ENCODE measurements around the gene RHOT2. TPM values are rescaled to one million over a fixed set of nuclear protein-coding genes. Genes with fewer than 3 reads are reported as not detected.

Gene RHOT2
- total and polyA plus RNA-seq, 9 donors: 11.6 to 100 (median 80.6) TPM

- no peak overlapping the region for H3K4me3 ChIP-seq
- intact Hi-C loops (cut with DNase I): no loop called here
- no peaks in the 10 kb centered on the region for H3K4me1 ChIP-seq (ENCODE audit: insufficient read depth)
- H3K36me3 ChIP-seq: no peaks in the 10 kb centered on the region
- H3K27ac ChIP-seq: no peak overlapping the region
- TF ChIP-seq EP300 (IDR thresholded peaks at IDR 0.05) (no peak), CTCF (IDR thresholded peaks at IDR 0.05) (no peak), POLR2A (IDR thresholded peaks at IDR 0.05) (no peak)
- no peaks in the 10 kb centered on the region for H3K9me3 ChIP-seq
- WGBS, 3 donors: 1 to 5% (median 4%) methylated on average over 40 to 76 of the region's 76 CpGs
- peak in 2 of 5 donors; percentile 66 to 75 for DNase-seq
- H3K27me3 ChIP-seq: peaks cover 7% of the 10 kb centered on the region
Measured at GRCh38 chr16:700684-701584, 33.0 kb downstream of the RHOT2 start.

GRCh38 chr16:702341-702740, 34.4 kb downstream of the RHOT2 start:
- Histone ChIP-seq H3K4me1 (ENCODE audit: insufficient read depth) (no peaks in the 10 kb centered on the region), H3K27me3 (peaks cover 7% of the 10 kb centered on the region), H3K36me3 (no peaks in the 10 kb centered on the region), H3K27ac (no peak overlapping the region), H3K4me3 (no peak overlapping the region), H3K9me3 (no peaks in the 10 kb centered on the region)
- TF ChIP-seq EP300 (IDR thresholded peaks at IDR 0.05) (no peak), CTCF (IDR thresholded peaks at IDR 0.05) (no peak), POLR2A (IDR thresholded peaks at IDR 0.05) (no peak)
- 76 to 85% (median 84%) methylated on average over 19 of the region's 19 CpGs for WGBS, 3 donors
- DNase-seq: no peak
- intact Hi-C loops (cut with DNase I): no loop called here

GRCh38 chr16:703406-703805, 35.5 kb downstream of the RHOT2 start:
- Histone ChIP-seq H3K36me3 (no peaks in the 10 kb centered on the region), H3K9me3 (no peaks in the 10 kb centered on the region), H3K27me3 (peaks cover 7% of the 10 kb centered on the region), H3K4me3 (no peak overlapping the region), H3K4me1 (ENCODE audit: insufficient read depth) (no peaks in the 10 kb centered on the region), H3K27ac (no peak overlapping the region)
- no peak for DNase-seq
- 72 to 75% (median 75%) methylated on average over 7 to 12 of the region's 12 CpGs for WGBS, 3 donors
- intact Hi-C loops (cut with DNase I): no loop called here
- TF ChIP-seq POLR2A (IDR thresholded peaks at IDR 0.05) (no peak), EP300 (IDR thresholded peaks at IDR 0.05) (no peak), CTCF (IDR thresholded peaks at IDR 0.05) (no peak)

- TF ChIP-seq POLR2A (IDR thresholded peaks at IDR 0.05): no peak
- TF ChIP-seq CTCF (IDR thresholded peaks at IDR 0.05): no peak
- no peak for TF ChIP-seq EP300 (IDR thresholded peaks at IDR 0.05)
- no peak overlapping the region for H3K27ac ChIP-seq
- H3K36me3 ChIP-seq: no peaks in the 10 kb centered on the region
- no peak overlapping the region for H3K4me3 ChIP-seq
- no peaks in the 10 kb centered on the region for H3K9me3 ChIP-seq
- intact Hi-C loops (cut with DNase I): no loop called here
- peaks cover 9% of the 10 kb centered on the region for H3K27me3 ChIP-seq
- no peaks in the 10 kb centered on the region for H3K4me1 ChIP-seq (ENCODE audit: insufficient read depth)
- DNase-seq: no peak
- WGBS, 3 donors: 41 to 49% (median 44%) methylated on average over 7 of the region's 7 CpGs
Measured at GRCh38 chr16:704047-704446, 36.1 kb downstream of the RHOT2 start.
